ENCODE results near the gene SHROOM3.

DNA sequence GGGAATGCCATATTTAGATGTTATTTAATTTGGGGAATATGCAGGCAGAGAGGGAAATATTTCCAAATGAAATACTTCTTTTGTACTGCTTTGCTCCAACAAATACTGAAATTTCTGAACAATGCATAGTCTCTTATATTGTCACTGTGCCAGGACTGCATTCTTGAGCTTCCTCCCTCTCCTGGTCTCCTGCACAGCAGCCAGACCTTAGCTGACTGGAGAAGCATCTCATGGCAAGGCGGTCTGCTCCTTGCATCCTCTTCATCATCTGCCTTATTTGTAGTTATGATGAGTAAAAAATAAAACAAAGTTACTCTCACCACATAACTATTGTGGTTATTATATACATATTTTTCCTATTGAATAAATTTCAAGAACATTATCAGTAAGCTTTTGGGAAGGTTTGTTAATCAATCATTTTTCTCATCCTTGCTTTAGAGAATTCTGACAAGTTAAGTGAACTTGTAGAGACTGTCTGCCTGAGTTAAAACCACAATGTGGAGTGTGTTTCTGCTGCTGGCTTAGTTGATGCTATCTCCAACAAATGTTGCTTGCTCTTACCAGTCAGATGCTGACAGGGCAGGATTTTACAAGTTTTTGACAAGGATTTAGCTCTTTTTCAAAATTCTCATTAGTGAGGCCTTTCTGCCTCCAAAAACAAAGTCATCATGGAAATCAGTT lies 309.4 kb downstream of the SHROOM3 start:
- TF ChIP-seq CTCF (IDR thresholded peaks at IDR 0.05) (no peak), POLR2AphosphoS5 (IDR thresholded peaks at IDR 0.05) (no peak), POLR2A (IDR thresholded peaks at IDR 0.05) (no peak), EP300 (IDR thresholded peaks at IDR 0.05) (no peak)
